ENCODE measurements around the gene SND1.

SND1 gene

GRCh38 chr7:127754457-127754856, 102.5 kb downstream of the SND1 start:
- TF ChIP-seq, protein P1, sequence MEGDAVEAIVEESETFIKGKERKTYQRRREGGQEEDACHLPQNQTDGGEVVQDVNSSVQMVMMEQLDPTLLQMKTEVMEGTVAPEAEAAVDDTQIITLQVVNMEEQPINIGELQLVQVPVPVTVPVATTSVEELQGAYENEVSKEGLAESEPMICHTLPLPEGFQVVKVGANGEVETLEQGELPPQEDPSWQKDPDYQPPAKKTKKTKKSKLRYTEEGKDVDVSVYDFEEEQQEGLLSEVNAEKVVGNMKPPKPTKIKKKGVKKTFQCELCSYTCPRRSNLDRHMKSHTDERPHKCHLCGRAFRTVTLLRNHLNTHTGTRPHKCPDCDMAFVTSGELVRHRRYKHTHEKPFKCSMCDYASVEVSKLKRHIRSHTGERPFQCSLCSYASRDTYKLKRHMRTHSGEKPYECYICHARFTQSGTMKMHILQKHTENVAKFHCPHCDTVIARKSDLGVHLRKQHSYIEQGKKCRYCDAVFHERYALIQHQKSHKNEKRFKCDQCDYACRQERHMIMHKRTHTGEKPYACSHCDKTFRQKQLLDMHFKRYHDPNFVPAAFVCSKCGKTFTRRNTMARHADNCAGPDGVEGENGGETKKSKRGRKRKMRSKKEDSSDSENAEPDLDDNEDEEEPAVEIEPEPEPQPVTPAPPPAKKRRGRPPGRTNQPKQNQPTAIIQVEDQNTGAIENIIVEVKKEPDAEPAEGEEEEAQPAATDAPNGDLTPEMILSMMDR (IDR thresholded peaks at IDR 0.05; ENCODE audit: control extremely low read depth, extremely low read depth, low read depth, missing control alignments) = no peak
- ChIA-PET POLR2A (no interaction called here), CTCF (no interaction called here)
- no peak for DNase-seq (ENCODE audit: extremely low spot score)

GRCh38 chr7:127755521-127755920, 103.5 kb downstream of the SND1 start:
- DNase-seq (ENCODE audit: extremely low spot score) = no peak
- TF ChIP-seq, protein P1 (IDR thresholded peaks at IDR 0.05; ENCODE audit: control extremely low read depth, extremely low read depth, low read depth, missing control alignments) = no peak
- CTCF ChIA-PET = interaction anchor here (0.9 to 3.6 kb wide), 10 partner anchors 10 to 454 kb away, joined by 3 to 17 read pairs (median 4); no protein-coding TSS in a partner anchor
- POLR2A ChIA-PET = no interaction called here

GRCh38 chr7:127755965-127756364, 104.0 kb downstream of the SND1 start:
- POLR2A ChIA-PET = no interaction called here
- TF ChIP-seq, protein P1 (IDR thresholded peaks at IDR 0.05; ENCODE audit: control extremely low read depth, extremely low read depth, low read depth, missing control alignments) = no peak
- CTCF ChIA-PET = interaction anchor here (0.7 to 3.6 kb wide), 15 partner anchors 7 to 454 kb away, joined by 3 to 17 read pairs (median 3); no protein-coding TSS in a partner anchor
- no peak for DNase-seq (ENCODE audit: extremely low spot score)

DNA sequence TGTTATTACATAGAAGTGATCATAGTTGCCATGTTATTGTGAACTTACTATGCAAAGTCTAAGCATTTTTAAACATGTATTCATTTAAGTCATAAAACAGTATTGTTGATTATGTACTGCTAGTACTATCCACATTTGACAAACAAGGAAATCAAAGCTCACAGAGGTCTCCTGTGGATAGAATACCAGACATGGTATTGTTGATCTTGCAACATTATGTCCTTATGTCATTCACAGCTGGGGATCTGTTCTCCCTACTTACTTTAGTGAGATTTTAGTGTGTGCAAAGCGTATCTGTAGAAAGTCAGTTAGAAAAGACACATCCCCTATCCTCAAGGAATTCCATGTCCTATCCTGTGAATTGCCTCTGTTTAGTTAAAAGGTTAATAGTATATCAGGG, 106.1 kb downstream of the SND1 start:
- POLR2A ChIA-PET = no interaction called here

GRCh38 chr7:127758845-127759244, 106.9 kb downstream of the SND1 start:
- TF ChIP-seq, protein P1 (IDR thresholded peaks at IDR 0.05; ENCODE audit: control extremely low read depth, extremely low read depth, low read depth, missing control alignments) = no peak
- DNase-seq (ENCODE audit: extremely low spot score) = no peak
- ChIA-PET POLR2A (no interaction called here), CTCF (no interaction called here)

More for the DNA sequence above, 106.1 kb downstream of the SND1 start:
- TF ChIP-seq, protein P1 (IDR thresholded peaks at IDR 0.05; ENCODE audit: control extremely low read depth, extremely low read depth, low read depth, missing control alignments) = no peak
- CTCF ChIA-PET = interaction anchor here (1.0 to 3.6 kb wide), 3 partner anchors 8 to 35 kb away, joined by 3 to 17 read pairs (median 3); no protein-coding TSS in a partner anchor
- no peak for DNase-seq (ENCODE audit: extremely low spot score)

DNA sequence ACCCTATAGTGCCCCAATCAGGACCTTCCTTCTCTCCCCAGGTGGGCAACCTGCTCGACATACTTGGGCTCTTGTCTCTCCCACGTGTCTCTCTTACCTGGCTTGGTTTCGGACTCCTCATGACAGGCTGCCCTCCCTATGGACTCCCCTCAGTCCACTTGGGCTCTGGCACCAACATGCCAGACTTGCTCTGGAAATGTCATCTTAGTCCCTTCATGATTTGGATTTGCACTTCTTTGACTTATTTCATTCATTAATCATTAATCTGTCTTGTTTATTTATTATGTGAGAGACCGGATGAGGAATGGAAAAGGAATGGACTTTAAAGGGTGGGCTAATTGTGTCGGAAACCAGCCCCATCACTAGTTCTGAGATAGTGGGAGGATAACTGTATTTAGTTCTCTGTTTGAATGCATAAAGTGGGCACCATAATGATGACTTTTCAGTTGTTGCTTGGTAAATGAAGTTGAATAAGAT, 108.0 kb downstream of the SND1 start:
- DNase-seq (ENCODE audit: extremely low spot score) = no peak
- CTCF ChIA-PET = interaction anchor here (0.8 to 1.9 kb wide), 3 partner anchors 11 to 96 kb away, joined by 3 to 5 read pairs (median 3); no protein-coding TSS in a partner anchor
- TF ChIP-seq, protein P1 (IDR thresholded peaks at IDR 0.05; ENCODE audit: control extremely low read depth, extremely low read depth, low read depth, missing control alignments) = no peak
- POLR2A ChIA-PET = no interaction called here
